ENCODE data around the gene TFF3. TPM values are rescaled to one million over a fixed set of nuclear protein-coding genes. Genes with fewer than 3 reads are reported as not detected.
A peak's percentile ranks its signal among the peaks of the same experiment; 100 is the strongest.

TFF3 gene
- total and polyA plus RNA-seq, 2 donors: 5.1 to 13.6 TPM

- Histone ChIP-seq H3K4me3 (ENCODE audit: low read length in 2 of 2) (no peak overlapping the region), H3K4me1 (ENCODE audit: control insufficient read depth in 2 of 2, insufficient read depth in 2 of 2, low read length in 2 of 2) (peaks cover 0 to 4% of the 10 kb centered on the region in 2 donors), H3K27ac (ENCODE audit: low read depth in 1 of 2, low read length in 1 of 2) (no peak overlapping the region), H3K9me3 (ENCODE audit: control insufficient read depth in 2 of 2, insufficient read depth in 1 of 2, low read length in 1 of 2) (no peaks in the 10 kb centered on the region), H3K27me3 (ENCODE audit: control insufficient read depth in 2 of 2, insufficient read depth in 1 of 2, low read length in 1 of 2) (no peaks in the 10 kb centered on the region), H3K36me3 (ENCODE audit: control insufficient read depth in 2 of 2, insufficient read depth in 2 of 2, low read length in 1 of 2) (no peaks in the 10 kb centered on the region)
- DNase-seq (ENCODE audit: low read depth in 6 of 9, low spot score in 9 of 9): no peak
- WGBS: 92% methylated on average over 10 of the region's 10 CpGs
Observed at GRCh38 chr21:42343101-42343500, 27.9 kb upstream of the TFF3 start.

GRCh38 chr21:42341776-42342542, 26.8 kb upstream of the TFF3 start:
- DNase-seq (ENCODE audit: low read depth in 6 of 9, low spot score in 9 of 9): no peak
- Histone ChIP-seq H3K36me3 (ENCODE audit: control insufficient read depth in 2 of 2, insufficient read depth in 2 of 2, low read length in 1 of 2) (no peaks in the 10 kb centered on the region), H3K4me3 (ENCODE audit: low read length in 2 of 2) (no peak overlapping the region), H3K27ac (ENCODE audit: low read depth in 1 of 2, low read length in 1 of 2) (no peak overlapping the region), H3K9me3 (ENCODE audit: control insufficient read depth in 2 of 2, insufficient read depth in 1 of 2, low read length in 1 of 2) (no peaks in the 10 kb centered on the region), H3K4me1 (ENCODE audit: control insufficient read depth in 2 of 2, insufficient read depth in 2 of 2, low read length in 2 of 2) (peaks cover 0 to 9% of the 10 kb centered on the region in 2 donors), H3K27me3 (ENCODE audit: control insufficient read depth in 2 of 2, insufficient read depth in 1 of 2, low read length in 1 of 2) (no peaks in the 10 kb centered on the region)
- WGBS: 97% methylated on average over 15 of the region's 15 CpGs

- Histone ChIP-seq H3K27ac (ENCODE audit: low read depth in 1 of 2, low read length in 1 of 2) (no peak overlapping the region), H3K4me1 (ENCODE audit: control insufficient read depth in 2 of 2, insufficient read depth in 2 of 2, low read length in 2 of 2) (peaks cover 0 to 14% of the 10 kb centered on the region in 2 donors), H3K9me3 (ENCODE audit: control insufficient read depth in 2 of 2, insufficient read depth in 1 of 2, low read length in 1 of 2) (no peaks in the 10 kb centered on the region), H3K36me3 (ENCODE audit: control insufficient read depth in 2 of 2, insufficient read depth in 2 of 2, low read length in 1 of 2) (no peaks in the 10 kb centered on the region), H3K27me3 (ENCODE audit: control insufficient read depth in 2 of 2, insufficient read depth in 1 of 2, low read length in 1 of 2) (no peaks in the 10 kb centered on the region), H3K4me3 (ENCODE audit: low read length in 2 of 2) (no peak overlapping the region)
- WGBS: 94% methylated on average over 24 of the region's 24 CpGs
- DNase-seq (ENCODE audit: low read depth in 6 of 9, low spot score in 9 of 9): no peak
Observed at GRCh38 chr21:42340187-42341050, 25.2 kb upstream of the TFF3 start.

- Histone ChIP-seq H3K4me1 (ENCODE audit: control insufficient read depth in 2 of 2, insufficient read depth in 2 of 2, low read length in 2 of 2) (peaks cover 0 to 14% of the 10 kb centered on the region in 2 donors), H3K27ac (ENCODE audit: low read depth in 1 of 2, low read length in 1 of 2) (no peak overlapping the region), H3K4me3 (ENCODE audit: low read length in 2 of 2) (no peak overlapping the region), H3K9me3 (ENCODE audit: control insufficient read depth in 2 of 2, insufficient read depth in 1 of 2, low read length in 1 of 2) (no peaks in the 10 kb centered on the region), H3K27me3 (ENCODE audit: control insufficient read depth in 2 of 2, insufficient read depth in 1 of 2, low read length in 1 of 2) (no peaks in the 10 kb centered on the region), H3K36me3 (ENCODE audit: control insufficient read depth in 2 of 2, insufficient read depth in 2 of 2, low read length in 1 of 2) (no peaks in the 10 kb centered on the region)
- no peak for DNase-seq (ENCODE audit: low read depth in 6 of 9, low spot score in 9 of 9)
- WGBS: 98% methylated on average over 17 of the region's 17 CpGs
Observed at GRCh38 chr21:42338729-42339715, 23.8 kb upstream of the TFF3 start.

- H3K4me1 ChIP-seq (ENCODE audit: control insufficient read depth in 2 of 2, insufficient read depth in 2 of 2, low read length in 2 of 2): peaks cover 0 to 14% of the 10 kb centered on the region in 2 donors
- H3K4me3 ChIP-seq (ENCODE audit: low read length in 2 of 2): no peak overlapping the region
- peak; percentile 55 to 87 (median 63) for DNase-seq (ENCODE audit: low read depth in 6 of 9, low spot score in 9 of 9)
- no peak overlapping the region for H3K27ac ChIP-seq (ENCODE audit: low read depth in 1 of 2, low read length in 1 of 2)
- no peaks in the 10 kb centered on the region for H3K9me3 ChIP-seq (ENCODE audit: control insufficient read depth in 2 of 2, insufficient read depth in 1 of 2, low read length in 1 of 2)
- WGBS: 64% methylated on average over 23 of the region's 23 CpGs
- no peaks in the 10 kb centered on the region for H3K27me3 ChIP-seq (ENCODE audit: control insufficient read depth in 2 of 2, insufficient read depth in 1 of 2, low read length in 1 of 2)
- no peaks in the 10 kb centered on the region for H3K36me3 ChIP-seq (ENCODE audit: control insufficient read depth in 2 of 2, insufficient read depth in 2 of 2, low read length in 1 of 2)
Observed at GRCh38 chr21:42337830-42338728, 22.9 kb upstream of the TFF3 start.

- no peaks in the 10 kb centered on the region for H3K36me3 ChIP-seq (ENCODE audit: control insufficient read depth in 2 of 2, insufficient read depth in 2 of 2, low read length in 1 of 2)
- no peak for DNase-seq (ENCODE audit: low read depth in 6 of 9, low spot score in 9 of 9)
- WGBS: 96% methylated on average over 4 of the region's 4 CpGs
Observed at GRCh38 chr21:42337276-42337675, 22.1 kb upstream of the TFF3 start.

GRCh38 chr21:42336054-42336453, 20.8 kb upstream of the TFF3 start:
- Histone ChIP-seq H3K4me1 (ENCODE audit: control insufficient read depth in 2 of 2, insufficient read depth in 2 of 2, low read length in 2 of 2) (peaks cover 0 to 14% of the 10 kb centered on the region in 2 donors), H3K36me3 (ENCODE audit: control insufficient read depth in 2 of 2, insufficient read depth in 2 of 2, low read length in 1 of 2) (no peaks in the 10 kb centered on the region), H3K4me3 (ENCODE audit: low read length in 2 of 2) (no peak overlapping the region), H3K27me3 (ENCODE audit: control insufficient read depth in 2 of 2, insufficient read depth in 1 of 2, low read length in 1 of 2) (no peaks in the 10 kb centered on the region), H3K27ac (ENCODE audit: low read depth in 1 of 2, low read length in 1 of 2) (no peak overlapping the region), H3K9me3 (ENCODE audit: control insufficient read depth in 2 of 2, insufficient read depth in 1 of 2, low read length in 1 of 2) (no peaks in the 10 kb centered on the region)
- WGBS: 73% methylated on average over 10 of the region's 10 CpGs
- DNase-seq (ENCODE audit: low read depth in 6 of 9, low spot score in 9 of 9): peak in 2 of 9 donors; percentile 29 to 61

More at GRCh38 chr21:42337276-42337675, 22.1 kb upstream of the TFF3 start:
- Histone ChIP-seq H3K27me3 (ENCODE audit: control insufficient read depth in 2 of 2, insufficient read depth in 1 of 2, low read length in 1 of 2) (no peaks in the 10 kb centered on the region), H3K27ac (ENCODE audit: low read depth in 1 of 2, low read length in 1 of 2) (no peak overlapping the region), H3K9me3 (ENCODE audit: control insufficient read depth in 2 of 2, insufficient read depth in 1 of 2, low read length in 1 of 2) (no peaks in the 10 kb centered on the region), H3K4me3 (ENCODE audit: low read length in 2 of 2) (no peak overlapping the region), H3K4me1 (ENCODE audit: control insufficient read depth in 2 of 2, insufficient read depth in 2 of 2, low read length in 2 of 2) (peaks cover 0 to 14% of the 10 kb centered on the region in 2 donors)

Measured in thymus (tissue), 11 donors.